Upper lobe of right lung (tissue), 1 donor: ENCODE results near the gene TASP1. TPM values are rescaled to one million over a fixed set of nuclear protein-coding genes. Genes with fewer than 3 reads are reported as not detected.

ENCODE experiments used
- ATAC-seq: fragments of 200-7000 bp; cut with Tn5 transposase; one replicate; pipeline ENCODE4 v1.9.1; 2020; ENCODE audit warnings: mild to moderate bottlenecking, moderate library complexity
- DNase-seq: peaks from one replicate; pipeline ENCODE4 v3.0.0-alpha.2; 2020
- H3K27ac ChIP-seq: fragments of 200-600 bp; one replicate; pipeline ENCODE4 v1.8.0; 2022
- H3K27me3 ChIP-seq: fragments of 200-600 bp; one replicate; pipeline ENCODE4 v1.8.0; 2022; ENCODE audit warnings: mild to moderate bottlenecking
- H3K36me3 ChIP-seq: fragments of 200-600 bp; one replicate; pipeline ENCODE4 v1.8.0; 2022
- H3K4me1 ChIP-seq: fragments of 200-600 bp; one replicate; pipeline ENCODE4 v1.8.0; 2022
- H3K4me3 ChIP-seq: fragments of 200-600 bp; one replicate; pipeline ENCODE4 v1.8.0; 2022; ENCODE audit warnings: mild to moderate bottlenecking
- H3K9me3 ChIP-seq: fragments of 200-600 bp; one replicate; pipeline ENCODE4 v1.8.0; 2022
- intact Hi-C: fragments of 100-400 bp; cut with DNase I; formaldehyde crosslinking; loops from one replicate; pipeline ENCODE4 v1.11.0; 2022
- total RNA-seq: library from RNA; stranded (reverse); fragmentation: NEBNext Ultra II Directional; extraction: Animal tissue kit (Norgen Biotek cat#: 25700); gene quantifications from one replicate; pipeline ENCODE4 v1.2.1, GENCODE V29; 2021
- TF ChIP-seq, protein P1 (sequence below): fragments of 200-600 bp; IDR thresholded peaks from one replicate; pipeline ENCODE4 v1.8.0; 2022; ENCODE audit warnings: antibody characterized with exemption
- donor health status: DM: no; HTN: yes; CAD: no; lungs with severe emphysema.

TASP1 gene
- total RNA-seq, 1 donor from 2014 or later, result 17.1 TPM

DNA sequence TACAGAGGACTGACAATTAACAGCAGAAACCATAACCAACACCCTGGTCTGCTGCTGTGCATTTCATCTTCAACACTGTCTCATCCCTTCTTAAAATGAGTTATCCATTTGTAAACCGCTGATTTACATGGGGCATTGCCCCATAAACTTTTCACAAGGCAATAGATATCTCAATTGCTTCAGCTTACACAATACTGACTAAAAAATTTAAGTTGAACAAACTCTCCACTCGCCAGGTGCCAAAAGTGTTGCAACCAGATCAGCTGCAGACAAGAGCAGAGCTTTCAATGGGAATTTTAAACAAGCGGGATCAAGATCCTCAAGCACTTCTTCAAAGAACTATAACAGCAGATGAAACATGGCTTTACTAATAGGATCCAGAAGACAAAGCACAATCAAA, 183.0 kb downstream of the TASP1 start:
- Histone ChIP-seq H3K36me3 (no peaks in the 10 kb centered on the region), H3K27me3 (no peaks in the 10 kb centered on the region), H3K4me3 (no peak overlapping the region), H3K27ac (no peak overlapping the region), H3K9me3 (no peaks in the 10 kb centered on the region), H3K4me1 (no peaks in the 10 kb centered on the region)
- DNase-seq, result no peak
- TF ChIP-seq, protein P1, sequence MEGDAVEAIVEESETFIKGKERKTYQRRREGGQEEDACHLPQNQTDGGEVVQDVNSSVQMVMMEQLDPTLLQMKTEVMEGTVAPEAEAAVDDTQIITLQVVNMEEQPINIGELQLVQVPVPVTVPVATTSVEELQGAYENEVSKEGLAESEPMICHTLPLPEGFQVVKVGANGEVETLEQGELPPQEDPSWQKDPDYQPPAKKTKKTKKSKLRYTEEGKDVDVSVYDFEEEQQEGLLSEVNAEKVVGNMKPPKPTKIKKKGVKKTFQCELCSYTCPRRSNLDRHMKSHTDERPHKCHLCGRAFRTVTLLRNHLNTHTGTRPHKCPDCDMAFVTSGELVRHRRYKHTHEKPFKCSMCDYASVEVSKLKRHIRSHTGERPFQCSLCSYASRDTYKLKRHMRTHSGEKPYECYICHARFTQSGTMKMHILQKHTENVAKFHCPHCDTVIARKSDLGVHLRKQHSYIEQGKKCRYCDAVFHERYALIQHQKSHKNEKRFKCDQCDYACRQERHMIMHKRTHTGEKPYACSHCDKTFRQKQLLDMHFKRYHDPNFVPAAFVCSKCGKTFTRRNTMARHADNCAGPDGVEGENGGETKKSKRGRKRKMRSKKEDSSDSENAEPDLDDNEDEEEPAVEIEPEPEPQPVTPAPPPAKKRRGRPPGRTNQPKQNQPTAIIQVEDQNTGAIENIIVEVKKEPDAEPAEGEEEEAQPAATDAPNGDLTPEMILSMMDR, result no peak
- ATAC-seq, result no peak
- intact Hi-C loops, result no loop called here

DNA sequence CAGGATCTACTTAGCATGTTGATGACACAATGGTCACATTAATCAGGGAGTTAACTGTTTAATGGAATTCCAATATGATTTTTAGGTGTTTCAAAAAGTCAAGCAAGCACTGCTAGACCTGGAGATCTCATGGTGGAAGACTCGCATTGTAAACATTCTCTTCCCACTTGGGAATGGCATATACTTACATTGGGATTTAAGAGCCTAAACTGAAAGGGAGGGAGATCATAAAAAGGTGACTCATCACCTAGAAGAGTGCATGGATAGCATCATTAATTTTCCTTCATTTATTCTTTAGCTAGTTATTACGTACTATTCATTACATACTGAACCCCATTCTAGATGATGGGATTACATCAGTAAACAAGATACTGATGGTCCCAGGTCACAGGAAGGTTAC, 185.4 kb downstream of the TASP1 start:
- TF ChIP-seq, protein P1, result no peak
- no peak overlapping the region for H3K4me3 ChIP-seq
- ATAC-seq (no peak), DNase-seq (no peak)
- H3K36me3 ChIP-seq, result no peaks in the 10 kb centered on the region
- no peaks in the 10 kb centered on the region for H3K4me1 ChIP-seq
- no peak overlapping the region for H3K27ac ChIP-seq
- no peaks in the 10 kb centered on the region for H3K9me3 ChIP-seq
- intact Hi-C loops, result no loop called here
- H3K27me3 ChIP-seq, result no peaks in the 10 kb centered on the region

DNA sequence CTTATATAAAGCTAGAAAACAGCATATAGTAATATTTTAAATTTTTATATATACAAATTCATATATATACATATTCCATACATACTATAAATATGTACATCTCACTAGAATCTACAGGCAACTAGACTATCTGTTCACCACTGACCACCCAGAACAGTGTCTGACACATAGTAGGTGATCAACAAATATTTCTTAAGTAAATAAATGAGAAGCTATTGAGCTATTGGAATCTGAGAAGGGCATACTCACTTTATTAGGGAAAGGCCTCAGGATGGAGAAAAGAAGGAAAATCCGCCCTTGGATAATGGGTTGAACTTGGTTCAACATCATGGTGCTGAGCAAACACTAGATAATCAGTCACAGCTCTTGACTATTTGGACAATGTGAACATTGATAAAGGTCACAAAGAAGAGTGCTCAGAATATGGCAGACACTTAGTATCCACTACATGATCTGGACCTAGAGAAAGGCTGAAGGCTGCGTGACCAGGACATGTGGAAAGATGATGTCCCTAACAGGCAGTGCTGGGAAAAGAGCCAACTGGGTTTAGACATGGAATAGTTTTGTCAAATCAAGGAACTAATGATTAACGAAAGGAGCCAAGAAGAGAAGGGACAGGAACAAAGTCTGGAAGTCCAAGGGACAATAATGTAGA, 186.1 kb downstream of the TASP1 start:
- H3K27me3 ChIP-seq, result no peaks in the 10 kb centered on the region
- no peaks in the 10 kb centered on the region for H3K9me3 ChIP-seq
- H3K4me1 ChIP-seq, result no peaks in the 10 kb centered on the region
- no peak overlapping the region for H3K27ac ChIP-seq
- intact Hi-C loops, result no loop called here
- TF ChIP-seq, protein P1, result no peak
- H3K4me3 ChIP-seq, result no peak overlapping the region
- ATAC-seq, result no peak
- H3K36me3 ChIP-seq, result no peaks in the 10 kb centered on the region
- DNase-seq, result no peak

DNA sequence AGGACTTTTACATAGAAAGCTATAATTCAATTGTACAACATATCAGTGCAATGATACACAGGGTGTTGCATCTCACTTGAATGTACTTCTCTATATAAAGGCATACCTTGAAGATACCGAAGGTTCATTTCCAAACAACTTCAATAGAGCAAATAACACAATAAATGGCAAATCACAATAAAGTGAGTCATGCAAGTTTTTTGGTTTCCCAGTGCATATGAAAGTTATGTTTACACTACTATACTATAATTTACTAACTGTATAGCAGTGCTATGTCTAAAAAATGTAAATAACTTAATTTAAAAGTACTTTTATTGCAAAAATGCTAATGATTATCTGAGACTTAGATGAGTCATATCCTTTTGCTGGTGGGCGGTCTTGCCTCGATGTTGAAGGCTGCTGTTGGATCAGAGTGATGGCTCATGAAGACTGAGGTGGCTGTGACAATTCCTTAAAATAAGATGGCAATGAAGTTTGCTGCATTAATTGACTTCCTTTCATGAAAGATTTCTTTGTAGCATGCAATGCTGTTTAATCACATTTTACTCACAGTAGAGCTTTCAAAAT, 188.8 kb downstream of the TASP1 start:
- Histone ChIP-seq H3K4me3 (no peak overlapping the region), H3K27ac (no peak overlapping the region), H3K27me3 (no peaks in the 10 kb centered on the region), H3K4me1 (no peaks in the 10 kb centered on the region), H3K36me3 (no peaks in the 10 kb centered on the region), H3K9me3 (no peaks in the 10 kb centered on the region)
- TF ChIP-seq, protein P1, result no peak
- DNase-seq (no peak), ATAC-seq (no peak)
- intact Hi-C loops, result no loop called here

DNA sequence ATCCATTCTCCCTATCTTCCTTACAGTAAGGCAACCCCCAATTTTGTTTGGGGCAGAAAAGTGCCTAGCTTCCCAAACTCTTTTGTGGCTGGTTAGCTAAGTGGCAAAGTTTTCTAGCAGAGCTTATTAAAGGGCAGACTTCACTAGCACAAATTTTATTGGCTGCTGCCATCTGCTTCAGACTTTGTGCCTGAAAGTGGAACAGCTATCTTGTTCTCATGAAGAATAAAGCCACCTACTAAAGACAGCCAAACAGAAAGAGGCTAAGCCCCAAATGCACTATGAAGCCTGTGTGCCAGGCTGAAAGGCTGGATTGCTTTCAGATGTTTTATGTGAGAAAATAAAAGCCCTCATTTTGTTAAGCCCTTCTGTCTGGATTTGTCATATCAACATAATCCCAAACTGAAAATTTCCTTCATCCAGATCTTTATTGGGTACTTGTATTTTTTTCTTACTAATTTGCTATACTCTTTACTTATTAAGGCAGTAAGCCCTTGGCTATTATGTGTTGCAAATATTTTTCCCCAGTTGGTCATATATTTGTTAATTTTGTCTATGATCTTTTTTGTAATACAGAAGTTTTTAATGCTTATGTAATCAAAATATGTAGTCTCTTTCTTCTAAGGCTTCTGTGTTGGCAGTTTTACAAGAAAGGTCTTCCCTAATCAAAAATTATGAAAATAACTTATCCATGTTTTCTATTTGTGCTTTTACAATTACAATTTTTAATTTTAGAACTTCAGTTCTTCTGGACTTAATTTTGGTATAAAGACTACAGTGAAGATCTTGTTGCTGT, 191.1 kb downstream of the TASP1 start:
- Histone ChIP-seq H3K36me3 (no peaks in the 10 kb centered on the region), H3K27me3 (no peaks in the 10 kb centered on the region), H3K27ac (no peak overlapping the region), H3K9me3 (no peaks in the 10 kb centered on the region), H3K4me3 (no peak overlapping the region), H3K4me1 (no peaks in the 10 kb centered on the region)
- ATAC-seq (no peak), DNase-seq (no peak)
- intact Hi-C loops, result no loop called here
- TF ChIP-seq, protein P1, result no peak
